Measurements from ENCODE around the gene CNTNAP2. TPM values are rescaled to one million over a fixed set of nuclear protein-coding genes. Genes with fewer than 3 reads are reported as not detected.

Gene CNTNAP2
- total RNA-seq, 4 donors from 2014 or later = 0.42 TPM; not detected in 3

DNA sequence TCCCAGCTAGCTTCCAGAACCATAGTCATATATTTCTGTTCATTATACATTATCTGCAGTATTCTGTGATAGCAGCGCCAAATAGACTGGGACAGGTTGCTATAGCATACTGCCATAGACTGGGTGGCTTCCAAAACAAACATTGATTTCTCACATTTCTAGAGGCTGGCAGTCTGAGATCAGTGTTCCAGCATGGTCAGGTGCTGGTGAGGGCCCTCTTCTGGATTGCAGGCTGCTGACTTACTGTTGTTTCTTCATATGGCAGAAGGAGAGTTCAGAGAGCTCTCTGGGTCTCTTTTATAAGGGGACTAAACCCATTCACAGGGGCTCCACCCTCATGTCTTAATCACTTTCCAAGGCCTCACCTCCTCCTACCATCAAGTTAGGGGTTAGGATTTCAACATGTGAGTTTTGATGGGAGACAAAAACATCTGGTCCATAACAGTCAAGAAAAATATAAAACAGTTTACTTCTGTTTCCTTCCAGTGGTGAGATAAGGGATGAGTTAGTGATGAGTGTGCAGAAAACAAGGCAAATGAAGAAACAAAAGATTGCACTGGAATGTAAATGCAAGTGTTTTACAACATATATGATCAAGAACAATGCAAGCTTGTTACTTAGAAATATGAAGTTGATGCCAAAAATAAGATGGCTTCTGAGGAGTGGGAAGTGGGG is 2074.9 kb downstream of the CNTNAP2 start:
- no peaks in the 10 kb centered on the region for H3K9me3 ChIP-seq
- no peak for DNase-seq (ENCODE audit: low spot score in 2 of 2)
- H3K27me3 ChIP-seq = no peaks in the 10 kb centered on the region
- TF ChIP-seq, protein P1, sequence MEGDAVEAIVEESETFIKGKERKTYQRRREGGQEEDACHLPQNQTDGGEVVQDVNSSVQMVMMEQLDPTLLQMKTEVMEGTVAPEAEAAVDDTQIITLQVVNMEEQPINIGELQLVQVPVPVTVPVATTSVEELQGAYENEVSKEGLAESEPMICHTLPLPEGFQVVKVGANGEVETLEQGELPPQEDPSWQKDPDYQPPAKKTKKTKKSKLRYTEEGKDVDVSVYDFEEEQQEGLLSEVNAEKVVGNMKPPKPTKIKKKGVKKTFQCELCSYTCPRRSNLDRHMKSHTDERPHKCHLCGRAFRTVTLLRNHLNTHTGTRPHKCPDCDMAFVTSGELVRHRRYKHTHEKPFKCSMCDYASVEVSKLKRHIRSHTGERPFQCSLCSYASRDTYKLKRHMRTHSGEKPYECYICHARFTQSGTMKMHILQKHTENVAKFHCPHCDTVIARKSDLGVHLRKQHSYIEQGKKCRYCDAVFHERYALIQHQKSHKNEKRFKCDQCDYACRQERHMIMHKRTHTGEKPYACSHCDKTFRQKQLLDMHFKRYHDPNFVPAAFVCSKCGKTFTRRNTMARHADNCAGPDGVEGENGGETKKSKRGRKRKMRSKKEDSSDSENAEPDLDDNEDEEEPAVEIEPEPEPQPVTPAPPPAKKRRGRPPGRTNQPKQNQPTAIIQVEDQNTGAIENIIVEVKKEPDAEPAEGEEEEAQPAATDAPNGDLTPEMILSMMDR (IDR thresholded peaks at IDR 0.05) = no peak
- TF ChIP-seq EP300 (IDR thresholded peaks at IDR 0.05) = no peak
- TF ChIP-seq POLR2A (IDR thresholded peaks at IDR 0.05) = no peak
- no peak overlapping the region for H3K4me3 ChIP-seq
- no peaks in the 10 kb centered on the region for H3K36me3 ChIP-seq
- no peaks in the 10 kb centered on the region for H3K4me1 ChIP-seq
- H3K27ac ChIP-seq = no peak overlapping the region
- 93 to 100% methylated on average over 1 of the region's 1 CpG for WGBS, 2 donors

DNA sequence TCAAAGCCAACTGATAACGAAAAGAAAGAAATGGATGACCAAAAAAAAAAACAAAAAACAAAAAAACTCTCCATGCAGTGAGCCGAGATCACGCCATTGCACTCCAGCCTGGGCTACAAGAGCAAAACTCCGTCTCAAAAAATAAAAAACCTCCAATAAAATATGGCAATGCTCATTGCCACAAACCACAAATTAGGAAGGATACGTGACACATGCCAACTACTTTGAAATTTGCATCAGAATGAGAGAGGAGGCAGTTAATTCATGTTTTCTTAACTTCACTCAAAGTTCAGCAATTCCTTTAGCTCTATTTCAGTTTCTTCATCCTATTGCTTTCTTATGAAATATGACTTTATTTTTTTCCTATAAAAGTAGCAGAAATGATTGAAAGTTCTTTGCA is 2075.9 kb downstream of the CNTNAP2 start:
- no peak for DNase-seq (ENCODE audit: low spot score in 2 of 2)
- H3K27ac ChIP-seq = no peak overlapping the region
- H3K4me3 ChIP-seq = no peak overlapping the region
- WGBS, 2 donors = 75 to 83% methylated on average over 5 of the region's 5 CpGs
- H3K9me3 ChIP-seq = no peaks in the 10 kb centered on the region
- no peaks in the 10 kb centered on the region for H3K4me1 ChIP-seq
- H3K36me3 ChIP-seq = no peaks in the 10 kb centered on the region
- TF ChIP-seq, protein P1 (IDR thresholded peaks at IDR 0.05) = no peak
- no peak for TF ChIP-seq POLR2A (IDR thresholded peaks at IDR 0.05)
- TF ChIP-seq EP300 (IDR thresholded peaks at IDR 0.05) = no peak
- H3K27me3 ChIP-seq = no peaks in the 10 kb centered on the region

DNA sequence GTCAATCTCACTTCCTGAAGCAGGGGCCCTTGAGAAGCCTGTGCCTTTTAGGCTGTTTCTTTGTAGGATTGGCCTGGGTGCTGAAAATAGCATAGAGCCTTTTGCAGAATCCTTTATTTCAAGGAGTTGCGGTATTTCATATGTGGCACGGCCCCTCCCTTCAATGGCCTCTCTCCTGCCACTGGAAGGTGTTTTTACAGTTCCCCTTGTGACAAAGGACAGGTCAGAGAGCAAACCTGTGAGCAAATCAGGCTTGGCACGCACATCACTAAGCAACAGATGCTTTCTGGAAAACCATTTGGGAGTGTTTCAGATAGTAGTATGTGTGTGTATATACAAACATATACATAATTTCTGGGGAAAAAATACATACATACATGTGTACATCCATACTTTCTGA is 2085.4 kb downstream of the CNTNAP2 start:
- Histone ChIP-seq H3K27me3 (no peaks in the 10 kb centered on the region), H3K4me3 (no peak overlapping the region), H3K36me3 (no peaks in the 10 kb centered on the region), H3K27ac (no peak overlapping the region), H3K9me3 (no peaks in the 10 kb centered on the region), H3K4me1 (no peaks in the 10 kb centered on the region)
- 70 to 78% methylated on average over 3 of the region's 3 CpGs for WGBS, 2 donors
- no peak for DNase-seq (ENCODE audit: low spot score in 2 of 2)
- TF ChIP-seq EP300 (IDR thresholded peaks at IDR 0.05) (no peak), POLR2A (IDR thresholded peaks at IDR 0.05) (no peak)
- TF ChIP-seq, protein P1 (IDR thresholded peaks at IDR 0.05) = no peak

DNA sequence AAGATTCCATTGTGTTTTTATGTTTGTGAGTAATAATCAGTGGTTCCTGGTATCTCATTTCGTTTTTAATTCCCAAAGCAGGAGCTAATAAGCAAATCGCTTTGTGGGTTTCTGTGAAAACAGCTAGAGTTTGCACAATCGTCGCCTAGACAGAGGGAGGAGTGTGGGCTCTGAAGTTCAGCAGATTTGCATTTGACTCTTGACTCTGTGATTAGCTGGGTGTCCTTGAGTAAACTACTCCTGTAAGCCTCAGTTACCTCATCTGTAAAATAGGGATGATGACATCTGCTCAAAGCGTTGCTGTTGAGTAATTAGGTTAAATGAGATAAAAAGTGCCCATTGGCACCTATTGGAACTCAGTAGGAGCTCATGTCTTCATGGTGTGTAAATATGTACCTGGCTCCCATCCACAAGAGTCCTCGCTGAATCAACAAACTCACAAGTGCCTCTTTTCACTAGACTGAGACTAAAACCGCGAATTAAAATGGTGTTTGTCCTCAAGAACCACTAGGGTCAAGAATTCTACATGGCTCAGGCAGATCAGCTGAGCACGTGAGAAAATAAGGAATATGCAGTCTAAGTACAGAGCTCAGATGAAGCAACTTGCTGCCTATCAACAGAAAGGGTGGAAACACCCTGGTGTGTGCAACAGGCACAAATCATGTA is 2088.2 kb downstream of the CNTNAP2 start:
- Histone ChIP-seq H3K4me1 (no peaks in the 10 kb centered on the region), H3K4me3 (no peak overlapping the region), H3K9me3 (no peaks in the 10 kb centered on the region), H3K36me3 (no peaks in the 10 kb centered on the region), H3K27me3 (no peaks in the 10 kb centered on the region), H3K27ac (no peak overlapping the region)
- TF ChIP-seq, protein P1 (IDR thresholded peaks at IDR 0.05) = no peak
- no peak for TF ChIP-seq POLR2A (IDR thresholded peaks at IDR 0.05)
- TF ChIP-seq EP300 (IDR thresholded peaks at IDR 0.05) = no peak
- DNase-seq (ENCODE audit: low spot score in 2 of 2) = no peak
- 73 to 77% methylated on average over 9 of the region's 9 CpGs for WGBS, 2 donors

DNA sequence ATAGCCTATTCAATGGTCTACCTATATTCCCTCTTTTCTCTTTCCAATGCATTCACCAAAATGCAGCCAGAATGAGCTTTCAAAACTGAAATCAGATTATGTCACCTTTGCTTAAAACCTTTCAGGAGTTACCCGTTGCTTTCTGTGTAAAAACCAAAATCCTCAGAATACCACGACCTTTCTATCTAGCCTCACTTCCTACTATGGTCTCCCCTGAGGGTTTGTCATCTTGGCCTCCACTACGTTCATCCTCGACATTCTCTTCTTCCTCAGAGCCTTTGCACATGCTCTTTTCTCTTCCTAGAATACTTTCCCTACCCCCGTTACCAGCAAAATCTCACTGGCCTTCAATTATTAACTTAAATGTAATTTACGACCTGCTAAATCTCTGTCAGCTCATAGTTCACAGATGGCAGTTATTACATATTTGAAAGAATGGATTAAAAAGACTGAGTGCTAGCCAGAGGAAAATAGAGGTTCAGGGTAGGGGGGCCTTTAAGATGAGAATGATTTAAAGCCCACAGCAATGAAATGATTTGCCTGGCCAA is 2093.1 kb downstream of the CNTNAP2 start:
- no peak for DNase-seq (ENCODE audit: low spot score in 2 of 2)
- 89 to 92% methylated on average over 6 of the region's 6 CpGs for WGBS, 2 donors
- no peak overlapping the region for H3K27ac ChIP-seq
- H3K27me3 ChIP-seq = no peaks in the 10 kb centered on the region
- TF ChIP-seq, protein P1 (IDR thresholded peaks at IDR 0.05) = no peak
- TF ChIP-seq POLR2A (IDR thresholded peaks at IDR 0.05) (no peak), EP300 (IDR thresholded peaks at IDR 0.05) (no peak)
- no peak overlapping the region for H3K4me3 ChIP-seq
- no peaks in the 10 kb centered on the region for H3K9me3 ChIP-seq
- H3K36me3 ChIP-seq = no peaks in the 10 kb centered on the region
- H3K4me1 ChIP-seq = peaks cover 0 to 16% (median 0%) of the 10 kb centered on the region in 4 donors

Data from tibial nerve (tissue), 4 donors.